GM23338 (cell line): ENCODE measurements around the gene EDA. TPM values are rescaled to one million over a fixed set of nuclear protein-coding genes. Genes with fewer than 3 reads are reported as not detected.

Experiments used
- ATAC-seq: fragments of 200-7000 bp; cut with Tn5 transposase; 3 replicates; pipeline ENCODE4 v1.9.1; 2020
- DNase-seq: peaks from one replicate; pipeline ENCODE4 v3.0.0-alpha.2; 2015; ENCODE audit warnings: low spot score
- H2AFZ ChIP-seq: fragments of 200-600 bp; sonication (generic); 2 replicates; pipeline ENCODE4 v1.8.0; 2016; ENCODE audit warnings: antibody characterized with exemption, mild to moderate bottlenecking, moderate library complexity
- H3F3A ChIP-seq: fragments of 200-600 bp; sonication (generic); replicated peaks from 2 replicates; pipeline ENCODE4 v1.8.0; 2017; ENCODE audit warnings: antibody characterized with exemption, mixed run types, low read depth
- H3K27ac ChIP-seq: fragments of 200-600 bp; sonication (generic); 2 replicates; pipeline ENCODE4 v1.6.1; 2016; ENCODE audit warnings: low read depth
- H3K27me3 ChIP-seq: fragments of 200-600 bp; sonication (generic); 2 replicates; pipeline ENCODE4 v1.8.0; 2016; ENCODE audit warnings: mild to moderate bottlenecking, mixed run types, moderate library complexity; ENCODE audit not compliant: insufficient read depth
- H3K36me3 ChIP-seq: fragments of 200-600 bp; sonication (generic); 2 replicates; pipeline ENCODE4 v1.8.0; 2016; ENCODE audit warnings: mild to moderate bottlenecking; ENCODE audit not compliant: insufficient read depth
- H3K4me1 ChIP-seq: fragments of 200-600 bp; sonication (generic); 2 replicates; pipeline ENCODE4 v1.8.0; 2016; ENCODE audit warnings: mild to moderate bottlenecking, moderate library complexity; ENCODE audit not compliant: insufficient read depth
- H3K4me2 ChIP-seq: fragments of 200-600 bp; sonication (generic); 2 replicates; pipeline ENCODE4 v1.7.1; 2017; ENCODE audit warnings: mixed run types
- H3K4me3 ChIP-seq: fragments of 200-600 bp; sonication (generic); 2 replicates; pipeline ENCODE4 v1.6.1; 2016; ENCODE audit warnings: mixed run types
- H3K79me2 ChIP-seq: fragments of 200-600 bp; sonication (generic); replicated peaks from 2 replicates; pipeline ENCODE4 v1.8.0; 2017; ENCODE audit warnings: mild to moderate bottlenecking; ENCODE audit not compliant: insufficient read depth
- H3K9me2 ChIP-seq: fragments of 200-600 bp; sonication (generic); 2 replicates; pipeline ENCODE4 v1.8.0; 2017; ENCODE audit not compliant: insufficient read depth
- H4K20me1 ChIP-seq: fragments of 200-600 bp; sonication (generic); replicated peaks from 2 replicates; pipeline ENCODE4 v1.8.0; 2017; ENCODE audit warnings: mild to moderate bottlenecking; ENCODE audit not compliant: insufficient read depth
- H3K27ac Mint-ChIP-seq: 2 replicates; pipeline ENCODE4 v1.8.0; 2020; ENCODE audit warnings: inconsistent platforms, mild to moderate bottlenecking, moderate library complexity, mixed read lengths
- H3K27me3 Mint-ChIP-seq: 3 replicates; pipeline ENCODE4 v1.8.0; 2022; ENCODE audit warnings: low read depth, mild to moderate bottlenecking, moderate library complexity, mixed read lengths, inconsistent platforms; ENCODE audit not compliant: insufficient read depth, poor library complexity
- H3K36me3 Mint-ChIP-seq: 3 replicates; pipeline ENCODE4 v1.8.0; 2021; ENCODE audit warnings: low read depth, mild to moderate bottlenecking, inconsistent platforms, moderate library complexity, mixed read lengths
- H3K4me1 Mint-ChIP-seq: 3 replicates; pipeline ENCODE4 v1.8.0; 2020; ENCODE audit warnings: mild to moderate bottlenecking, inconsistent platforms, mixed read lengths
- H3K4me3 Mint-ChIP-seq: 3 replicates; pipeline ENCODE4 v1.8.0; 2021; ENCODE audit warnings: moderate library complexity, mild to moderate bottlenecking, inconsistent platforms, mixed read lengths
- H3K9me3 Mint-ChIP-seq: 3 replicates; pipeline ENCODE4 v1.8.0; 2020; ENCODE audit warnings: moderate library complexity, mild to moderate bottlenecking, inconsistent platforms, mixed read lengths
- ETS1 ChIP-seq: IDR thresholded peaks from 2 replicates; pipeline ENCODE4 v1.6.1; 2016; ENCODE audit warnings: antibody characterized with exemption
- EZH2 ChIP-seq: fragments of 200-600 bp; sonication (generic); IDR thresholded peaks from one replicate; pipeline ENCODE4 v1.8.0; 2017; ENCODE audit warnings: antibody characterized with exemption, mild to moderate bottlenecking, low read depth; ENCODE audit not compliant: unreplicated experiment
- EZH2phosphoT487 ChIP-seq: fragments of 200-600 bp; sonication (generic); IDR thresholded peaks from one replicate; pipeline ENCODE4 v1.8.1; 2018; ENCODE audit warnings: antibody characterized with exemption; ENCODE audit not compliant: unreplicated experiment
- POLR2AphosphoS5 ChIP-seq: IDR thresholded peaks from 2 replicates; pipeline ENCODE4 v1.6.1; 2016; ENCODE audit warnings: antibody characterized with exemption, low read depth
- ZNF331 ChIP-seq: fragments of 250-450 bp; sonication (Bioruptor Pico); IDR thresholded peaks from 2 replicates; pipeline ENCODE4 v1.5.0; 2020; ENCODE audit warnings: low read depth, mild to moderate bottlenecking, moderate library complexity
- ZNF462 ChIP-seq: fragments of 250-450 bp; sonication (Bioruptor Pico); IDR thresholded peaks from 2 replicates; pipeline ENCODE4 v1.5.0; 2020; ENCODE audit warnings: mild to moderate bottlenecking, moderate library complexity
- polyA plus RNA-seq: library from polyadenylated mRNA; unstranded; fragments of >200 nt; fragmentation: Nextera tagmentation; extraction: Ambion mirVana; gene quantifications from 2 replicates; pipeline ENCODE4 v1.2.1, GENCODE V29; 2016
- total RNA-seq: library from RNA; depleted of rRNA; stranded (reverse); fragments of >200 nt; shearing (Covaris generic); gene quantifications from 2 replicates; pipeline ENCODE4 v1.2.3, GENCODE V29; 2014

The EDA gene
- total and polyA plus RNA-seq, 2 experiments from 2014 or later = 6.6 to 19.6 TPM

GRCh38 chrX:70049925-70050324 is 434.0 kb downstream of the EDA start, which contains the start of gene AWAT2 (continued):
- no peak for TF ChIP-seq ZNF462 (CRISPR knock-in tag)
- TF ChIP-seq ZNF331 (CRISPR knock-in tag) = no peak
- TF ChIP-seq EZH2phosphoT487 = no peak

- TF ChIP-seq ETS1 = no peak
- TF ChIP-seq EZH2 = no peak
- TF ChIP-seq POLR2AphosphoS5 = no peak
- Histone ChIP-seq H3F3A (no peaks in the 10 kb centered on the region), H3K36me3 (no peaks in the 10 kb centered on the region), H3K27ac (no peak overlapping the region), H3K4me2 (no peak overlapping the region), H4K20me1 (no peaks in the 10 kb centered on the region), H3K9me2 (no peaks in the 10 kb centered on the region), H3K4me1 (no peaks in the 10 kb centered on the region), H3K79me2 (no peaks in the 10 kb centered on the region), H3K27me3 (no peaks in the 10 kb centered on the region), H2AFZ (no peak overlapping the region), H3K4me3 (no peak overlapping the region)
- ATAC-seq = no peak
- H3K27ac Mint-ChIP-seq = no peak overlapping the region
- no peaks in the 10 kb centered on the region for H3K27me3 Mint-ChIP-seq
- H3K4me1 Mint-ChIP-seq = no peaks in the 10 kb centered on the region
- H3K9me3 Mint-ChIP-seq = no peaks in the 10 kb centered on the region; the same call in 2 of the 3 replicates
- no peak overlapping the region for H3K4me3 Mint-ChIP-seq
- no peaks in the 10 kb centered on the region; the same call in 2 of the 3 replicates for H3K36me3 Mint-ChIP-seq
- DNase-seq = no peak
Measured at GRCh38 chrX:70052895-70053615, 437.1 kb downstream of the EDA start.
